Heart right ventricle (tissue), 16 donors: ENCODE results near the gene VPS8. TPM values are rescaled to one million over a fixed set of nuclear protein-coding genes. Genes with fewer than 3 reads are reported as not detected.

ENCODE experiments used
- ATAC-seq, 8 donors: fragments of 200-7000 bp; cut with Tn5 transposase; one replicate each; pipeline ENCODE4 v1.9.1; 2020; ENCODE audit warnings: mild to moderate bottlenecking in 8 of 8, moderate library complexity in 8 of 8, moderate number of reproducible peaks in 1 of 8
- DNase-seq, 2 donors: peaks; one replicate each; pipeline ENCODE4 v3.0.0-alpha.2; 2020
- H3K27ac ChIP-seq, 10 donors: fragments of 200-600 bp; sonication (generic) in 2 of 10; one replicate each; pipeline versions ENCODE4 v1.5.0 to v1.8.0; 2020 to 2022; ENCODE audit warnings: mild to moderate bottlenecking in 3 of 10
- H3K27me3 ChIP-seq, 7 donors: fragments of 200-600 bp; one replicate each; pipeline ENCODE4 v1.8.0; 2021 to 2022; ENCODE audit warnings: mild to moderate bottlenecking in 2 of 7
- H3K36me3 ChIP-seq, 9 donors: fragments of 200-600 bp; sonication (generic) in 1 of 9; one replicate each; pipeline versions ENCODE4 v1.5.0 to v1.8.0; 2020 to 2022; ENCODE audit warnings: mild to moderate bottlenecking in 2 of 9
- H3K4me1 ChIP-seq, 9 donors: fragments of 200-600 bp; sonication (generic) in 1 of 9; one replicate each; pipeline versions ENCODE4 v1.5.0 to v1.8.0; 2020 to 2022; ENCODE audit warnings: mild to moderate bottlenecking in 4 of 9
- H3K4me3 ChIP-seq, 10 donors: fragments of 200-600 bp; sonication (generic) in 2 of 10; one replicate each; pipeline versions ENCODE4 v1.5.0 to v1.8.0; 2020 to 2022; ENCODE audit warnings: mild to moderate bottlenecking in 7 of 10, moderate library complexity in 2 of 10
- H3K9me3 ChIP-seq, 11 donors: fragments of 200-600 bp in 10 of 11; sonication (generic) in 2 of 11; one replicate each; pipeline versions ENCODE4 v1.5.0 to v1.8.0; 2013 to 2022; ENCODE audit warnings: mild to moderate bottlenecking in 2 of 11, control low read depth in 1 of 11, moderate library complexity in 1 of 11
- WGBS, 2 donors: extraction: QIAGEN DNeasy Blood & Tissue Kit; methylation state at CpG; one replicate each; pipeline ENCODE4 v1.1.7; 2013; ENCODE audit warnings: inconsistent platforms in 1 of 2; 5-methylcytosine and 5-hydroxymethylcytosine counted together
- intact Hi-C, 10 donors: fragments of 100-400 bp; cut with DNase I; formaldehyde crosslinking; loops; one replicate each; pipeline versions ENCODE4 v1.11.1 to v1.14.2; 2022
- polyA plus RNA-seq, 2 donors: library from polyadenylated mRNA; stranded (reverse); fragments of 200-250 nt; gene quantifications; one replicate each; pipeline ENCODE4 v1.2.3, GENCODE V29; 2013
- total RNA-seq, 10 donors: library from RNA; stranded (reverse); fragmentation: NEBNext Ultra II Directional in 3 of 10; extraction: Animal tissue kit (Norgen Biotek cat#: 25700) in 3 of 10; gene quantifications; one replicate each; pipeline versions ENCODE4 v1.2.1 to v1.2.4, GENCODE V29; 2021 to 2023
- TF ChIP-seq, protein P1 (sequence below), 9 donors: fragments of 200-600 bp; sonication (generic) in 2 of 9; IDR thresholded peaks; one replicate each; pipeline versions ENCODE4 v1.5.0 to v1.8.0; 2021 to 2022; ENCODE audit warnings: antibody characterized with exemption in 9 of 9, mild to moderate bottlenecking in 5 of 9, moderate library complexity in 1 of 9
- donor health status: Arrhythmogenic right ventricular cardiomyopathy.
- donor health status: ischemic (EF 13 %, LVEDD 7.1; RV severe dilation, severe dysfunction).
- donor health status: healthy with polysubstance abuse.
- donor health status: DM: no; HTN: yes; CAD: no.
- donor health status: DM: no; HTN: no; CAD: no.
- donor health status: ischemic (EF 25% LVEDD 6.9; RV normal size, moderate dysfunction).
- donor health status: ischemic (EF 25% LVEDD 5.7; RV mildly dilated, moderate dysfunction).
- donor health status: healthy.
- donor health status: DM: yes; HTN: yes; CAD: no.
- donor health status: Ischemic cardiomyopathy.
- donor health status: ischemic (EF 35%, LVEDD 5.7; RV mildly dilated, moderate dysfunction).
- donor health status: nonischemic (EF 11% LVEDD 7.7; RV severe dilation, severe dysfunction).
- donor health status: DM: yes; HTN: yes; CAD: no.
- donor health status: PGD.
- donor health status: ischemic (EF 29% LVEDD 5.4; RV normal size, mild dysfunction).
- donor health status: nonischemic (EF 23%, LVEDD 6.1; RV moderate dilation, normal function).

VPS8 gene
- total and polyA plus RNA-seq, 12 donors, result 11.1 to 123 (median 80.6) TPM

DNA sequence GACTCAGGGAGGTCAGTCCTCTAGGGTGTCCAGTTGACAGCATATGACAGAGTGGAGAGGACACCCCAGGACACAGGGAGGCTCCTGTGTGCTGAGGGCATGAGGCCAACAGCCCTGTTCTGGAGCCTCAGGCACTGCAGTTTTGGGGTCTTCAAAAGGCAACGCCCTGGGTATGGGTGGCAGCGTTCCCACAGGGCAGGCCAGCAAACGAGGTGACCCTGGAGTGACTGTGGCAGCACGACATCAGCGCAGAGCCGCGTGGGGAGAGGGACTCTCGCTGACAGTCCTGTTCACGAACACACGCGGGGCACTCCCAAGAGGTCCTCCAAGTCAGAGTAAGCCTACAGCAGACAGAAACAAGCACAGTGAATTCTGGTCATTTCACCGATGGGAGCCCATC is 41.4 kb upstream of the VPS8 start:
- H3K4me3 ChIP-seq, result no peak overlapping the region
- 87% methylated on average over 12 of the region's 12 CpGs for WGBS, 2 donors
- H3K4me1 ChIP-seq, result peaks cover 0 to 22% (median 11%) of the 10 kb centered on the region in 9 donors
- TF ChIP-seq, protein P1, sequence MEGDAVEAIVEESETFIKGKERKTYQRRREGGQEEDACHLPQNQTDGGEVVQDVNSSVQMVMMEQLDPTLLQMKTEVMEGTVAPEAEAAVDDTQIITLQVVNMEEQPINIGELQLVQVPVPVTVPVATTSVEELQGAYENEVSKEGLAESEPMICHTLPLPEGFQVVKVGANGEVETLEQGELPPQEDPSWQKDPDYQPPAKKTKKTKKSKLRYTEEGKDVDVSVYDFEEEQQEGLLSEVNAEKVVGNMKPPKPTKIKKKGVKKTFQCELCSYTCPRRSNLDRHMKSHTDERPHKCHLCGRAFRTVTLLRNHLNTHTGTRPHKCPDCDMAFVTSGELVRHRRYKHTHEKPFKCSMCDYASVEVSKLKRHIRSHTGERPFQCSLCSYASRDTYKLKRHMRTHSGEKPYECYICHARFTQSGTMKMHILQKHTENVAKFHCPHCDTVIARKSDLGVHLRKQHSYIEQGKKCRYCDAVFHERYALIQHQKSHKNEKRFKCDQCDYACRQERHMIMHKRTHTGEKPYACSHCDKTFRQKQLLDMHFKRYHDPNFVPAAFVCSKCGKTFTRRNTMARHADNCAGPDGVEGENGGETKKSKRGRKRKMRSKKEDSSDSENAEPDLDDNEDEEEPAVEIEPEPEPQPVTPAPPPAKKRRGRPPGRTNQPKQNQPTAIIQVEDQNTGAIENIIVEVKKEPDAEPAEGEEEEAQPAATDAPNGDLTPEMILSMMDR (IDR thresholded peaks at IDR 0.05), result no peak
- no peak overlapping the region for H3K27ac ChIP-seq
- intact Hi-C loops, result loop anchor here in 6 of 10 donors (10.0 kb wide), 2 partner anchors 386 to 396 kb away; partner anchors contain the start of genes THPO (in 5 of the 6) and CHRD (in 1 of the 6)
- no peaks in the 10 kb centered on the region for H3K36me3 ChIP-seq
- no peaks in the 10 kb centered on the region for H3K9me3 ChIP-seq
- ATAC-seq (no peak), DNase-seq (no peak)
- H3K27me3 ChIP-seq, result peaks cover 0 to 12% (median 0%) of the 10 kb centered on the region in 7 donors

DNA sequence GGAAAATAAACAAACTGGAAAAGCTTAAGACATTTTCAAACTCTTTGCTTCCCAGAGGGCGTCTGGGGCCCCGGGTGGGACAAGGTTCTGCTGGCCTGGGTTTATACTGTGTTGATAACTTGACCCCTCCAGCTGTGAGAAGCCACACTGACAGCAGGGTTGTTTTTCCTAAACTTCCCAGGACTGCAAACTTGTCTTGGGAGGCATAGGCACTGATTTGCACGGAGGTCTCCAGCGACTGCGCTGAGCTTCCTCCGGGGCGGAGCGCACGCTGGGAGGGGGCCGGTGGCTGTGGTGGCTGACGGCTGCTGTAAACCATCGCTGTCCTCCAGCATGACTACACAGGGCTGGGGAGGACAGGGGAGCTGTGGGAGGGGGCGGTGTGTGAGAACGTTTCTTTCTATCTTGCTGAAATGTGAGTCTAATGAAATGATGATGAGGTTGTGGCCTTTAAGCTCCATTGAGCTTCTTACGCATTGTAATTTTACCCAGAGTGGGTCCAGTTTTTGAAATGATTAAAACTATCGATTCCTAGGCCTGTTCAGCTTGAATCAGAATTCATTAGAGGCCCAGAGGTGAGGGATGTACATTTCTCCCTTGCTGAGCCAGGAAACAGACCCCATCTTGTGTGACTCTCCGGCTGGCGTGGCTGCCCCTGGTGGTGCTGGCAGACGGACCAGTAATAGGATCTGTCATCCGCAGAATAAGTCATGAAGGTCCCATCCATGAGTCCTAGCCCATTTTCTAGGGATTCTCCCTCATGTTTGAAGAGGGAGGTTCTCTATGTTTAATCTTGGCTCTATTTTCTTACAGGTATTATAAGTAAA is 40.5 kb upstream of the VPS8 start:
- WGBS, 2 donors, result 59 to 73% methylated on average over 20 of the region's 20 CpGs
- Histone ChIP-seq H3K4me3 (no peak overlapping the region), H3K4me1 (peaks cover 0 to 22% (median 11%) of the 10 kb centered on the region in 9 donors), H3K36me3 (no peaks in the 10 kb centered on the region), H3K9me3 (no peaks in the 10 kb centered on the region), H3K27ac (peak overlapping the region in 2 of 10 donors; percentile 16 to 41), H3K27me3 (peaks cover 0 to 12% (median 0%) of the 10 kb centered on the region in 7 donors)
- DNase-seq (no peak), ATAC-seq (peak in 5 of 8 donors; percentile 30 to 63 (median 37))
- intact Hi-C loops, result loop anchor here in 6 of 10 donors (10.0 kb wide), 2 partner anchors 387 to 397 kb away; partner anchors contain the start of genes THPO (in 5 of the 6) and CHRD (in 1 of the 6)
- TF ChIP-seq, protein P1 (IDR thresholded peaks at IDR 0.05), result no peak

DNA sequence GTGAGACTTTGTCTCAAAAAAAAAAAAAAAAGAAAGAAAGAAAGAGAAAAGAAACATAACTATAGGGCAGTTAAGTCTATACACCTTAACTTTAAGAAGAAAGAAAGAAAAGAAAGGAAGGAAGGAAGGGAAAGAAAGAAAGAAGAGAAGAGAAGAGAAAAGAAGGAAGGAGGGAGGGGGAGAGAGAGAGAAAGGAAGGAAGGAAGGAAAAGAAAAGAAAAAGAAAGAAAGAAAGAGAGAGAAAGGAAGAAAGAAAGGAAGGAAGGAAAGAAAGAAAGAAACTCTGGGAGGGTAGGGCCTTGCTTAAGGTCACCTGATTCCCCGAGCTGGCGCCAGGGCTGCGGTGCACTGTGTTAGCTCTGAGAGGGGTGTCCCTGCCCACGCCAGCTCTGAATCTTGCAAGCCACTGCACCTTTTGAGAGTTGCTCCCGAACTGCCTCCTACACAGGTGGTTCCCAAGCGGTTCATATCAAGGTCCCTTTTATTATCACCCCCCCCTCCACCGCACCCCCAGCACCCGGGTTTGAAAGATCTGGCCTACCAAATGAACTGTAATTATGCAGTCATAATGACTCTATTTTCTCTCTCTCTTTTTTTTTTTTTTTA is 39.2 kb upstream of the VPS8 start:
- Histone ChIP-seq H3K27me3 (peaks cover 0 to 12% (median 0%) of the 10 kb centered on the region in 7 donors), H3K4me3 (no peak overlapping the region), H3K36me3 (no peaks in the 10 kb centered on the region), H3K9me3 (no peaks in the 10 kb centered on the region), H3K27ac (peak overlapping the region in 3 of 10 donors; percentile 58 to 73 (median 70)), H3K4me1 (peaks cover 0 to 22% (median 11%) of the 10 kb centered on the region in 9 donors)
- 79 to 85% methylated on average over 8 of the region's 8 CpGs for WGBS, 2 donors
- intact Hi-C loops, result loop anchor here in 6 of 10 donors (10.0 kb wide), 2 partner anchors 388 to 398 kb away; partner anchors contain the start of genes THPO (in 5 of the 6) and CHRD (in 1 of the 6)
- TF ChIP-seq, protein P1 (IDR thresholded peaks at IDR 0.05), result no peak
- no peak for ATAC-seq
- DNase-seq, result no peak
